ENCODE results near the gene ARHGAP10. TPM values are rescaled to one million over a fixed set of nuclear protein-coding genes. Genes with fewer than 3 reads are reported as not detected.
"Not testable (repeated sequence)": the region's sequence is repeated elsewhere in the genome, so short reads cannot be mapped to it uniquely, and the experiment has no call there.

The ARHGAP10 gene
- total and polyA plus RNA-seq, 3 donors from 2014 or later = 17.4 to 108 (median 83.5) TPM

DNA sequence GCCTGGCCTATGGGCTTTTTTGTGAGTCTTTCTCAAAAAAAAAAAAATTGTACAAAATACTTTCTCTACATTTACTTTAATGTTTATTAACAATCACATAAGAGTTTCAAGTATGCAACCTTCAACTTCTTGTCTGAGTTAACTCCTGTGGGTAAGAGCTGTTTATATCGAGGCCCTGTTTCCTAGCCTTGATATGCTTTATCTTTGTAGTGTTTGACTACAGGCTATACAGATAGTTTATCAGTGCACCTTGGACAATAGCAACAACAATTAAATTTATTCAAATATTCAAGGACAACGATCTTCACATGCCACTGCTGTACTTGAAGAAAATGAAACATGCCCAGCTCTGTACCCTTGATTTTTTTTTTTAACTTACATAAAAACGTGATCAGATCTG lies 178.4 kb downstream of the ARHGAP10 start:
- H3K27ac ChIP-seq = no peak overlapping the region

GRCh38 chr4:147912106-147912505 lies 180.2 kb downstream of the ARHGAP10 start:
- H3K9me3 ChIP-seq; H3K4me1 ChIP-seq; H3K4me3 ChIP-seq; intact Hi-C loops (cut with DNase I; ENCODE audit: low total_unique reads); H3K27ac ChIP-seq; DNase-seq; H3K36me3 ChIP-seq (ENCODE audit: low read depth, missing control alignments); H3K27me3 ChIP-seq: not testable (repeated sequence)
- 92 to 97% methylated on average over 2 of the region's 2 CpGs for WGBS, 2 donors

More for the DNA sequence above, 178.4 kb downstream of the ARHGAP10 start:
- no peaks in the 10 kb centered on the region for H3K27me3 ChIP-seq
- H3K4me1 ChIP-seq = no peaks in the 10 kb centered on the region
- TF ChIP-seq POLR2A (IDR thresholded peaks at IDR 0.05) = no peak
- TF ChIP-seq, protein P1, sequence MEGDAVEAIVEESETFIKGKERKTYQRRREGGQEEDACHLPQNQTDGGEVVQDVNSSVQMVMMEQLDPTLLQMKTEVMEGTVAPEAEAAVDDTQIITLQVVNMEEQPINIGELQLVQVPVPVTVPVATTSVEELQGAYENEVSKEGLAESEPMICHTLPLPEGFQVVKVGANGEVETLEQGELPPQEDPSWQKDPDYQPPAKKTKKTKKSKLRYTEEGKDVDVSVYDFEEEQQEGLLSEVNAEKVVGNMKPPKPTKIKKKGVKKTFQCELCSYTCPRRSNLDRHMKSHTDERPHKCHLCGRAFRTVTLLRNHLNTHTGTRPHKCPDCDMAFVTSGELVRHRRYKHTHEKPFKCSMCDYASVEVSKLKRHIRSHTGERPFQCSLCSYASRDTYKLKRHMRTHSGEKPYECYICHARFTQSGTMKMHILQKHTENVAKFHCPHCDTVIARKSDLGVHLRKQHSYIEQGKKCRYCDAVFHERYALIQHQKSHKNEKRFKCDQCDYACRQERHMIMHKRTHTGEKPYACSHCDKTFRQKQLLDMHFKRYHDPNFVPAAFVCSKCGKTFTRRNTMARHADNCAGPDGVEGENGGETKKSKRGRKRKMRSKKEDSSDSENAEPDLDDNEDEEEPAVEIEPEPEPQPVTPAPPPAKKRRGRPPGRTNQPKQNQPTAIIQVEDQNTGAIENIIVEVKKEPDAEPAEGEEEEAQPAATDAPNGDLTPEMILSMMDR (IDR thresholded peaks at IDR 0.05) = no peak
- H3K9me3 ChIP-seq = no peaks in the 10 kb centered on the region
- 50 to 75% methylated on average over 3 of the region's 3 CpGs for WGBS, 2 donors
- intact Hi-C loops (cut with DNase I; ENCODE audit: low total_unique reads) = no loop called here
- no peak for DNase-seq
- H3K36me3 ChIP-seq (ENCODE audit: low read depth, missing control alignments) = no peaks in the 10 kb centered on the region
- H3K4me3 ChIP-seq = no peak overlapping the region

DNA sequence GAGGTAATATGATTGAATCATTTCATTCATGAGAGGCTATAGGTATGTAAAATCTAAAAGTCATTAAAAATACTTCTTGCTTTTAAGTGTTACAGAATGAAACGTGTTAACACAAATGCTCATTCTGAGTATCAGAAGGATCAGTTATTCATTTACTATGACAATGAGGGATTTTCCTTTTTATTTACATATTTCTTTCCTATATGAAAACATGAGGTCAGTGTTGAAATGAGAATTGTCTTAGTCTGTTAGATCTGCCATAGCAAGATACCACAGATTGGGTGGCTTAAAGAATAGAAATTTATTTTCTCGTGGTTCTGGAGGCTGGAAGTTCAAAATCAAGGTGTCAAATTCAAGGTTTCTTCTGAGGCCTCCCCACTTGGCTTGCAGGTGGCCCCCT lies 181.2 kb downstream of the ARHGAP10 start:
- WGBS, 2 donors = 90 to 94% methylated on average over 2 of the region's 2 CpGs
- Histone ChIP-seq H3K27me3 (no peaks in the 10 kb centered on the region), H3K4me3 (no peak overlapping the region), H3K27ac (no peak overlapping the region), H3K9me3 (no peaks in the 10 kb centered on the region), H3K36me3 (ENCODE audit: low read depth, missing control alignments) (no peaks in the 10 kb centered on the region), H3K4me1 (no peaks in the 10 kb centered on the region)
- TF ChIP-seq POLR2A (IDR thresholded peaks at IDR 0.05) = no peak
- TF ChIP-seq, protein P1 (IDR thresholded peaks at IDR 0.05) = no peak
- no peak for DNase-seq
- intact Hi-C loops (cut with DNase I; ENCODE audit: low total_unique reads) = no loop called here

DNA sequence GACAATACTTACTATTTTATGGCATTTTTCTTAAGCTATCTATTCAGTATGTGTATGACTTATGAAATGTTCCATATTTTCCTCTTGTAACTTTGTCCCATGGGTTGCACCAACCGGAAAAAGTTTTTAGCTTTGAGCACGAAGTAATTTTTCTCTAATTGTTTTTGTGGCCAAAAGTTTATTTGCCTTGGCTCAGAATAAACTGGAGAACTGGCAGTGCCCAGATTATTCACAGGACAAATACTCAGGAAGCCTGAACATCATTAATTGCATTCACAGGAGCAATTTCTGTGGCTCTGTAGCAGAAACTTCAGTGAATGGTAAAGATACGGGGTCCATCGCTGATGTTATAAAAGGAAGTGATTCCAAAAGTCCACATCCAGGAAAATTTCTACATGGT lies 184.5 kb downstream of the ARHGAP10 start:
- Histone ChIP-seq H3K27me3 (no peaks in the 10 kb centered on the region), H3K27ac (no peak overlapping the region), H3K4me3 (no peak overlapping the region), H3K36me3 (ENCODE audit: low read depth, missing control alignments) (no peaks in the 10 kb centered on the region), H3K9me3 (no peaks in the 10 kb centered on the region), H3K4me1 (no peaks in the 10 kb centered on the region)
- DNase-seq = no peak
- intact Hi-C loops (cut with DNase I; ENCODE audit: low total_unique reads) = no loop called here
- TF ChIP-seq POLR2A (IDR thresholded peaks at IDR 0.05) = no peak
- WGBS, 2 donors = 51 to 65% methylated on average over 4 of the region's 4 CpGs

DNA sequence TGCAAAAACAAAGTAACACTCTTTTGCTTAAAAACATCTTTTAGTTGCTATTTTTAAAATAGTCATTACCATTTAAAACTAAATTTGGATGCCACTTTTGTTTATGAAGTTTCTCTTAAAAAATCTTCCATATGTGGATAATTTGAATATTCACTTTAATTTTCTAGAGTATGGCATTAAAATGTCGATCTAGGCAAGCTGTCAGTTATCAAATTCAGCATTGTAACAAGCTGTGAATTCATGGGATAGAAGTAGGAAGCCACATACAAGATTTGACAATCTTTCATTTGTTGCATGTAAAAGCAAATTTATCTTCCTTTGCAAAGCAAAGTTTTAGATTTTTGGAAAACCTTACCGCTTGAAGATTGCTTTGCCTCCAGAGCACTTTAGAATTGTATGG lies 191.5 kb downstream of the ARHGAP10 start:
- H3K9me3 ChIP-seq = no peaks in the 10 kb centered on the region
- no peaks in the 10 kb centered on the region for H3K36me3 ChIP-seq (ENCODE audit: low read depth, missing control alignments)
- H3K27me3 ChIP-seq = no peaks in the 10 kb centered on the region
- no peak overlapping the region for H3K4me3 ChIP-seq
- intact Hi-C loops (cut with DNase I; ENCODE audit: low total_unique reads) = no loop called here
- 79 to 91% methylated on average over 2 of the region's 2 CpGs for WGBS, 2 donors
- no peak for TF ChIP-seq POLR2A (IDR thresholded peaks at IDR 0.05)
- TF ChIP-seq, protein P1 (IDR thresholded peaks at IDR 0.05) = no peak
- H3K4me1 ChIP-seq = no peaks in the 10 kb centered on the region
- DNase-seq = no peak
- no peak overlapping the region for H3K27ac ChIP-seq

GRCh38 chr4:147923854-147924253 lies 192.0 kb downstream of the ARHGAP10 start:
- 89 to 90% methylated on average over 4 of the region's 4 CpGs for WGBS, 2 donors
- DNase-seq = no peak
- no peaks in the 10 kb centered on the region for H3K9me3 ChIP-seq
- H3K36me3 ChIP-seq (ENCODE audit: low read depth, missing control alignments) = no peaks in the 10 kb centered on the region
- intact Hi-C loops (cut with DNase I; ENCODE audit: low total_unique reads) = no loop called here
- TF ChIP-seq, protein P1 (IDR thresholded peaks at IDR 0.05) = no peak
- no peak for TF ChIP-seq POLR2A (IDR thresholded peaks at IDR 0.05)
- H3K27me3 ChIP-seq = no peaks in the 10 kb centered on the region
- no peaks in the 10 kb centered on the region for H3K4me1 ChIP-seq
- no peak overlapping the region for H3K27ac ChIP-seq
- H3K4me3 ChIP-seq = no peak overlapping the region

All from testis (tissue), 3 donors.